GM23248 (cell line): ENCODE data around the gene PLXNB1.

Experiments used
- EZH2 ChIP-seq: fragments of 200-600 bp; sonication (generic); IDR thresholded peaks from 2 replicates; pipeline ENCODE4 v1.6.1; 2018; ENCODE audit warnings: antibody characterized with exemption, mild to moderate bottlenecking; ENCODE audit not compliant: insufficient read depth, poor library complexity, severe bottlenecking
- EZH2phosphoT487 ChIP-seq: fragments of 200-600 bp; sonication (generic); IDR thresholded peaks from 2 replicates; pipeline ENCODE4 v1.6.1; 2018; ENCODE audit warnings: antibody characterized with exemption, moderate library complexity, mild to moderate bottlenecking, low read depth; ENCODE audit not compliant: insufficient read depth

DNA sequence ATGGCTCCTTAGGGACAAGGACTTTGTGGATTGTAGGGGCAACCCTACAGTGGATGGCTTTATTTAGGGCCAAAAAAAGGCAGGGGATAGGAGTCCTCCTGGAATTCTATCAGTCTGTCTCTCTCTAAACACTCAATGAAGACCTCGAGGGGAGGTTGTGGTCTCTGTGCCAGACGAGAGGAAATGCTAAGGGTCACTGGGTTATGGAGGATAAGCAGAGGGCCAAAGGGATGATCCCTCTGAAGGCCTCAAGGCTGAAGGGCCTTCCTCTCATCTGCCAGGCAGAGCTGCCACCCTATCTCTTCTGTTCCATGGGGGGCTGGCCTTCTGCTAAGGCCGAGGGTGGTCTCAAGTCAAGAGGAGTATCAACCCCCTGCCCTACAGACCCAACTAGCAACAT lies 27.0 kb downstream of the PLXNB1 start:
- no peak for TF ChIP-seq EZH2phosphoT487
- no peak for TF ChIP-seq EZH2
